Ovary (tissue), 9 donors: ENCODE measurements around the gene PIGU. TPM values are rescaled to one million over a fixed set of nuclear protein-coding genes. Genes with fewer than 3 reads are reported as not detected.

ENCODE experiments used
- DNase-seq, 5 donors: peaks; one replicate each; pipeline ENCODE4 v3.0.0-alpha.2; 2019 to 2020
- H3K27ac ChIP-seq, 2 donors: fragments of 200-600 bp; one replicate each; pipeline versions ENCODE4 v1.5.1 to v1.8.0; 2019 to 2022
- H3K27me3 ChIP-seq: fragments of 200-600 bp; one replicate; pipeline ENCODE4 v1.8.0; 2022
- H3K36me3 ChIP-seq: fragments of 200-600 bp; sonication (generic); one replicate; pipeline ENCODE4 v1.5.1; 2019
- H3K4me1 ChIP-seq: one replicate; pipeline ENCODE4 v1.8.1; 2013; ENCODE audit warnings: mild to moderate bottlenecking, moderate library complexity; ENCODE audit not compliant: insufficient read depth
- H3K4me3 ChIP-seq: fragments of 200-600 bp; sonication (generic); one replicate; pipeline ENCODE4 v1.5.1; 2017
- H3K9me3 ChIP-seq, 2 donors: fragments of 200-600 bp in 1 of 2; sonication (generic) in 1 of 2; one replicate each; pipeline versions ENCODE4 v1.5.1 to v1.8.1; 2013 to 2019; ENCODE audit warnings: mild to moderate bottlenecking in 1 of 2, moderate library complexity in 1 of 2
- CTCF ChIP-seq, 3 donors: fragments of 450-650 bp in 2 of 3; fragments of 200-600 bp in 1 of 3; IDR thresholded peaks; one replicate each; pipeline versions ENCODE4 v1.5.1 to v1.8.0; 2016 to 2022; ENCODE audit warnings: antibody characterized with exemption in 3 of 3, mild to moderate bottlenecking in 1 of 3
- EP300 ChIP-seq: sonication (generic); formaldehyde crosslinking; IDR thresholded peaks from one replicate; pipeline ENCODE4 v1.6.1; 2017; ENCODE audit warnings: antibody characterized with exemption
- POLR2A ChIP-seq: fragments of 450-650 bp; IDR thresholded peaks from one replicate; pipeline ENCODE4 v1.6.1; 2017; ENCODE audit warnings: antibody characterized with exemption, mild to moderate bottlenecking, moderate library complexity
- WGBS, 3 donors: extraction: QIAGEN DNeasy Blood & Tissue Kit in 1 of 3; methylation state at CpG; one replicate each; pipeline versions ENCODE4 v1.1.5 to v1.1.7; 2013 to 2017; 5-methylcytosine and 5-hydroxymethylcytosine counted together
- intact Hi-C, 4 donors: fragments of 100-400 bp; cut with DNase I; formaldehyde crosslinking; loops; one replicate each; pipeline versions ENCODE4 v1.11.0 to v1.15.1; 2022 to 2023
- polyA plus RNA-seq, 2 donors: library from polyadenylated mRNA; stranded (reverse); fragments of 200-250 nt in 1 of 2; fragments of 350-450 nt in 1 of 2; fragmentation: Illumina TruSeq in 1 of 2; extraction: RNeasy Lipid Tissue Mini Kit (QIAGEN cat#74804) in 1 of 2; gene quantifications; one replicate each; pipeline ENCODE4 v1.2.3, GENCODE V29; 2013 to 2014
- total RNA-seq, 7 donors: library from RNA; depleted of rRNA in 2 of 7; stranded (reverse); fragments of >200 nt in 2 of 7; fragmentation: NEBNext Ultra II Directional in 3 of 7; extraction: Animal tissue kit (Norgen Biotek cat#: 25700) in 3 of 7; gene quantifications; one replicate each; pipeline versions ENCODE4 v1.1.0 to v1.2.4, GENCODE V29; 2016 to 2023
- donor health status: DM: no; HTN: no; CAD: no; lungs with moderate emphysema.
- donor health status: DM: no; HTN: no; CAD: no.
- donor health status: Bipolar disorder and iron deficiency.
- donor health status: DM: yes; HTN: yes; CAD: no.
- donor health status: DM: no; HTN: no; CAD: no.
- donor health status: DM: yes; HTN: yes; CAD: no.

Gene PIGU
- total and polyA plus RNA-seq, 9 donors = 14.4 to 61.4 (median 20.9) TPM

DNA sequence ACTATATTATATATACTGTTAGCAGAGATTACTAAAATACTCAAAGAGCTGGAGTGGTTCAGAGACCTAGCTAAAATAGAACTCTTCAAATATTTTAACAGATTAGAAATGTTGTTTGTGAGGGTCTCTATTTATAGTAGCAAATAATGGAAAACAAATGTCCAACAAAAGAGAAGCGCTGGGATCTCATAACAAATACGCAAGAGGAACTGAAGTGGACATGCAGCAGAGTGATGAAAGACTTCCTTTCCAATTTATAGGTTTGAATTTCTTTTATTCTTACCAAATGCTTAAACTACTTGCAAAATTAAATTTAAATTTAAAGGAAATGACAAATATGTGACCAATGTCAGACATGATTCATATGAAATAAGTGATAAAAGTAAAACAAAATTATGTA is 49.9 kb downstream of the PIGU start:
- Histone ChIP-seq H3K4me1 (no peaks in the 10 kb centered on the region), H3K27me3 (no peaks in the 10 kb centered on the region), H3K4me3 (no peak overlapping the region), H3K9me3 (no peaks in the 10 kb centered on the region), H3K36me3 (no peaks in the 10 kb centered on the region), H3K27ac (no peak overlapping the region)
- no peak for DNase-seq
- TF ChIP-seq EP300 = no peak
- TF ChIP-seq CTCF (IDR thresholded peaks at IDR 0.05) = no peak
- TF ChIP-seq POLR2A = no peak
- WGBS, 3 donors = 44 to 60% (median 46%) methylated on average over 2 of the region's 2 CpGs
- intact Hi-C loops = no loop called here

GRCh38 chr20:34624629-34625028 is 52.3 kb downstream of the PIGU start:
- no peak for TF ChIP-seq CTCF (IDR thresholded peaks at IDR 0.05)
- WGBS, 3 donors = 92 to 98% (median 96%) methylated on average over 3 of the region's 3 CpGs
- intact Hi-C loops = no loop called here

GRCh38 chr20:34622821-34623451 is 54.0 kb downstream of the PIGU start:
- TF ChIP-seq POLR2A (no peak), CTCF (IDR thresholded peaks at IDR 0.05) (no peak), EP300 (no peak)
- Histone ChIP-seq H3K27ac (no peak overlapping the region), H3K4me3 (no peak overlapping the region), H3K9me3 (no peaks in the 10 kb centered on the region), H3K4me1 (no peaks in the 10 kb centered on the region), H3K36me3 (no peaks in the 10 kb centered on the region), H3K27me3 (no peaks in the 10 kb centered on the region)
- 79 to 86% (median 86%) methylated on average over 6 of the region's 6 CpGs for WGBS, 3 donors
- intact Hi-C loops = no loop called here
- DNase-seq = no peak

More at GRCh38 chr20:34624629-34625028, 52.3 kb downstream of the PIGU start:
- no peak overlapping the region for H3K4me3 ChIP-seq
- H3K27me3 ChIP-seq = no peaks in the 10 kb centered on the region
- DNase-seq = no peak
- no peaks in the 10 kb centered on the region for H3K9me3 ChIP-seq
- no peaks in the 10 kb centered on the region for H3K4me1 ChIP-seq
- H3K27ac ChIP-seq = no peak overlapping the region
- no peaks in the 10 kb centered on the region for H3K36me3 ChIP-seq

DNA sequence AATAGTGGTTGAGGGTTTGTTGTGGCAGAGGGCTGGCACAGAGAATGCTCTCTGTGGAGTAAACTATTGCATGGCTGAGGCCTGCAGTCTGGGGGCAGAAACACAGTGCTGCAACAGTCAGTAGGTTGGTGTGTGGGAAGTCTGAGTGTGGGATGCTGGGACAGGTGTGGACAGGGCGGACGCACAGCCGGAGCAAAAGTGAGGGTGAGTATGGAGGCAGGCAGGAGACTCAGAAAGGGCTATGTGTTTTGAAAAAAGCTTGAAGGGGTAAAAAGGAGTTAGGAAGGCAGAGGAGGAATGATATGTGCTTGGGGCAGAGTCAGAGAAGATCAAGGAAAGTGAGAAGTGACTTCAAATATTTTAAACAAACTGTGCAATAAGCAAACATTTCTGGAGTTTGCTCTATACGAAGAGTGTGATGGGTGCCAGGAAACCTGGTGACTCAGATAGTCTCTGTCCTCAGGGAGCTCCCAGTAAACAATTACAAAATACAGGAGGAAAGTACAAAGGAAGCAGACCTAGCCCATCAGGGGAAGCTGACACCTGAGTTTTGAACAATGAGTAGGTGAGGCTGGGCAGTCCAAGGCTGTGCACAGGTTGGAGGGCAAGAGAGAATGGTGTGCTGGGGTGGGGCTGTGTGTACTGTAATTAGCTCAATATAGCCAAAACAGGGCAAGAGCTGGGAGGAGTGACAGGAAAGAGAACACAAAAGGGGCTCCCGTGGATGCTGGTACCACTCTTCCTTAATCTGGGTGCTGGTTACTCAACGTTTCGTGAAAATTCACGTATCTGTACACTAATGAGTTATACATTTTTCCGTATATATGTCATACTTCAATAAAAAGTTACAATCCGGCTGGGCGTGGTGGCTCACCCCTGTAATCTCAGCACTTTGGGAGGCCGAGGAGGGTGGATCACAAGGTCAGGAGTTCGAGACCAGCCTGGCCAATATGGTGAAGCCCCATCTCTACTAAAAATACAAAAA is 55.2 kb downstream of the PIGU start:
- H3K27me3 ChIP-seq = no peaks in the 10 kb centered on the region
- TF ChIP-seq EP300 = no peak
- TF ChIP-seq CTCF (IDR thresholded peaks at IDR 0.05) = no peak
- no peak for TF ChIP-seq POLR2A
- WGBS, 3 donors = 92 to 96% (median 94%) methylated on average over 13 of the region's 13 CpGs

More for the DNA sequence above, 55.2 kb downstream of the PIGU start:
- no peaks in the 10 kb centered on the region for H3K4me1 ChIP-seq
- H3K9me3 ChIP-seq = no peaks in the 10 kb centered on the region
- no peak for DNase-seq
- no peaks in the 10 kb centered on the region for H3K36me3 ChIP-seq
- no peak overlapping the region for H3K27ac ChIP-seq
- intact Hi-C loops = no loop called here
- no peak overlapping the region for H3K4me3 ChIP-seq
